Astrocyte (in vitro differentiated cells and primary cell): ENCODE measurements around the gene KCNH3. TPM values are rescaled to one million over a fixed set of nuclear protein-coding genes. Genes with fewer than 3 reads are reported as not detected.
"Not testable (repeated sequence)": the region's sequence is repeated elsewhere in the genome, so short reads cannot be mapped to it uniquely, and the experiment has no call there.

Experiments
- DNase-seq: peaks from one replicate; pipeline ENCODE4 v3.0.0-alpha.2; 2010; ENCODE audit warnings: low read depth
- FAIRE-seq: peaks from 2 replicates; lab custom pipeline; 2011; peaks lifted over from hg19 to GRCh38; lab: Jason Lieb, UNC
- H2AFZ ChIP-seq: 2 replicates; pipeline ENCODE4 v1.6.0; 2012; ENCODE audit warnings: low read depth, low read length, inconsistent platforms
- H3K27ac ChIP-seq: 2 replicates; pipeline ENCODE4 v1.5.1; 2011; ENCODE audit warnings: low read depth, low read length, inconsistent platforms
- H3K27me3 ChIP-seq: 2 replicates; pipeline ENCODE4 v1.6.0; 2011; ENCODE audit warnings: low read length, inconsistent platforms; ENCODE audit not compliant: insufficient read depth
- H3K36me3 ChIP-seq: 2 replicates; pipeline ENCODE4 v1.5.1; 2011; ENCODE audit warnings: low read length, inconsistent platforms; ENCODE audit not compliant: insufficient read depth
- H3K4me1 ChIP-seq: 2 replicates; pipeline ENCODE4 v1.5.1; 2011; ENCODE audit warnings: low read length, inconsistent platforms; ENCODE audit not compliant: insufficient read depth
- H3K4me2 ChIP-seq: 2 replicates; pipeline ENCODE4 v1.6.0; 2012; ENCODE audit warnings: low read length, inconsistent platforms
- H3K4me3 ChIP-seq: 2 replicates; pipeline ENCODE4 v1.5.1; 2011; ENCODE audit warnings: low read depth, mild to moderate bottlenecking, low read length, inconsistent platforms; ENCODE audit not compliant: insufficient read depth
- H3K79me2 ChIP-seq: 2 replicates; pipeline ENCODE4 v1.6.0; 2012; ENCODE audit warnings: mild to moderate bottlenecking, low read length, inconsistent platforms; ENCODE audit not compliant: insufficient read depth
- H3K9ac ChIP-seq: 2 replicates; pipeline ENCODE4 v1.6.0; 2012; ENCODE audit warnings: mild to moderate bottlenecking, low read length, inconsistent platforms
- H3K9me3 ChIP-seq: 2 replicates; pipeline ENCODE4 v1.5.1; 2012; ENCODE audit warnings: low read depth, mild to moderate bottlenecking, low read length, inconsistent platforms; ENCODE audit not compliant: insufficient read depth
- H4K20me1 ChIP-seq: 2 replicates; pipeline ENCODE4 v1.6.0; 2012; ENCODE audit warnings: low read length, inconsistent platforms; ENCODE audit not compliant: insufficient read depth
- H3K27ac Mint-ChIP-seq: one replicate; pipeline ENCODE4 v1.8.0; 2021; ENCODE audit warnings: mild to moderate bottlenecking, mixed read lengths; ENCODE audit not compliant: unreplicated experiment
- H3K27me3 Mint-ChIP-seq: one replicate; pipeline ENCODE4 v1.8.0; 2021; ENCODE audit warnings: low read depth, mixed read lengths; ENCODE audit not compliant: unreplicated experiment
- H3K36me3 Mint-ChIP-seq: one replicate; pipeline ENCODE4 v1.8.0; 2021; ENCODE audit warnings: low read depth, mixed read lengths; ENCODE audit not compliant: unreplicated experiment
- H3K4me1 Mint-ChIP-seq: one replicate; pipeline ENCODE4 v1.8.0; 2021; ENCODE audit warnings: low read depth, mixed read lengths; ENCODE audit not compliant: unreplicated experiment
- H3K4me3 Mint-ChIP-seq: one replicate; pipeline ENCODE4 v1.8.0; 2021; ENCODE audit warnings: mild to moderate bottlenecking, moderate library complexity, mixed read lengths; ENCODE audit not compliant: unreplicated experiment
- H3K9me3 Mint-ChIP-seq: one replicate; pipeline ENCODE4 v1.8.0; 2021; ENCODE audit warnings: mild to moderate bottlenecking, mixed read lengths; ENCODE audit not compliant: unreplicated experiment
- CTCF ChIP-seq: IDR thresholded peaks from 2 replicates; pipeline ENCODE4 v1.5.1; 2011; ENCODE audit warnings: low read depth, mild to moderate bottlenecking, inconsistent platforms, low read length, moderate library complexity; ENCODE audit not compliant: insufficient read depth
- EZH2 ChIP-seq: IDR thresholded peaks from 2 replicates; pipeline ENCODE4 v1.6.1; 2012; ENCODE audit warnings: mild to moderate bottlenecking, low read length, inconsistent platforms; ENCODE audit not compliant: insufficient read depth
- total RNA-seq: library from RNA; stranded (reverse); gene quantifications from 2 replicates; pipeline ENCODE4 v1.2.1, GENCODE V29; 2021

Gene KCNH3
- total RNA-seq, 1 donor from 2014 or later = not detected

DNA sequence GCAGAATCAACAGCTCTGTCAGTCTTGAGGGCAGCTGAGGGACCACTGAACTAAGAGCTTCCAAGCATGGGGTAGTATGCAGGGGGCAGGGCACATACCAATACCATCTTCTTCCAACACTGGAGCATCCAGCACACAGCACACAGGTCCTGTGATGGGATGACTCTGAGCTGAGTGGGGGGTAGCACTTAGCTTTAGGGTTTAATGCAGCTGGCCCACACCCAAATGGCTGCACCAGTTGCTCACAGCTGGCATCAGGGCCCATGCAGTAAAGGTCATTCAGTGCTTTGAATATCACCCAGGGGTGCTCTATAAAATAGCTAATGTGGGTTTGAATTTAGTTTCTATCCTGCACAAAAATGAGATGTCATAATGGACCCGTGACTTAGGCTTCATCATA is 64.9 kb downstream of the KCNH3 start:
- no peak for FAIRE-seq
- no peaks in the 10 kb centered on the region for H3K79me2 ChIP-seq
- H3K27me3 ChIP-seq = no peaks in the 10 kb centered on the region
- peaks cover 16% of the 10 kb centered on the region for H3K36me3 Mint-ChIP-seq
- H3K27ac Mint-ChIP-seq = no peak overlapping the region
- H3K4me3 Mint-ChIP-seq = no peak overlapping the region
- H3K9ac ChIP-seq = no peak overlapping the region
- H3K4me3 ChIP-seq = no peak overlapping the region
- H3K4me2 ChIP-seq = no peak overlapping the region
- no peak overlapping the region for H3K27ac ChIP-seq
- TF ChIP-seq CTCF = no peak
- no peak for TF ChIP-seq EZH2
- DNase-seq = no peak
- H3K36me3 ChIP-seq = no peaks in the 10 kb centered on the region
- H2AFZ ChIP-seq = no peak overlapping the region
- peaks cover 4% of the 10 kb centered on the region for H3K9me3 Mint-ChIP-seq
- peaks cover 10% of the 10 kb centered on the region for H3K27me3 Mint-ChIP-seq
- no peaks in the 10 kb centered on the region for H3K4me1 Mint-ChIP-seq
- H3K9me3 ChIP-seq = no peaks in the 10 kb centered on the region
- no peaks in the 10 kb centered on the region for H3K4me1 ChIP-seq
- no peaks in the 10 kb centered on the region for H4K20me1 ChIP-seq

GRCh38 chr12:49604856-49605255 is 66.0 kb downstream of the KCNH3 start:
- peaks cover 13% of the 10 kb centered on the region for H3K27me3 Mint-ChIP-seq
- no peak for FAIRE-seq

DNA sequence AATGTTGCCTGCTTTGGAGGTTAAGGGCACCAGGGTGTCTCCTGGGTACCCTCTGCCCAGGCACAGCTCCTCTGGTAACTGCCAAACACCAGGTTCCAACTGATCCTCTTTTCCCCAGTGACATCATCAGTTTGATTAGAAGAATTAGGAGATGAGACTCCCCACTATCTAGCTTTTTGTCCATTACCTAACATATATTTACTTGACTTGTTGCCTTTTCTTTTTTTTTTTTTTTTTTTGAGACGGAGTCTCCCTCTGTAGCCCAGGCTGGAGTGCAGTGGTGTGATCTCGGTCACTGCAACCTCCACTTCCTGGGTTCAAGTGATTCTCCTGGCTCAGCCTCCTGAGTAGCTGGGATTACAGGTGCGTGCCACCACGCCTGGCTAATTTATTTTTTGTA is 66.7 kb downstream of the KCNH3 start, which contains the start of gene FAM186B:
TSS of gene FAM186B (minus strand) at position 101 of the 400 bp plus-strand sequence. CDS start 162 bp downstream, outside the sequence.
- H3K4me2 ChIP-seq, FAIRE-seq, H2AFZ ChIP-seq, H3K27me3 ChIP-seq, H3K4me1 ChIP-seq, H3K79me2 ChIP-seq, H3K4me3 Mint-ChIP-seq, H3K4me3 ChIP-seq, H4K20me1 ChIP-seq, H3K9ac ChIP-seq, DNase-seq, H3K9me3 Mint-ChIP-seq, H3K27ac Mint-ChIP-seq, H3K4me1 Mint-ChIP-seq, H3K9me3 ChIP-seq, H3K36me3 ChIP-seq, H3K27ac ChIP-seq, H3K36me3 Mint-ChIP-seq: not testable (repeated sequence)
- H3K27me3 Mint-ChIP-seq = peaks cover 13% of the 10 kb centered on the region

More at GRCh38 chr12:49604856-49605255, 66.0 kb downstream of the KCNH3 start:
- H3K27me3 ChIP-seq = no peaks in the 10 kb centered on the region
- H3K27ac ChIP-seq = no peak overlapping the region
- H3K9me3 Mint-ChIP-seq = peaks cover 4% of the 10 kb centered on the region
- no peaks in the 10 kb centered on the region for H4K20me1 ChIP-seq
- no peak for DNase-seq
- TF ChIP-seq CTCF (no peak), EZH2 (no peak)
- no peak overlapping the region for H3K4me3 Mint-ChIP-seq
- H3K9me3 ChIP-seq = no peaks in the 10 kb centered on the region
- no peaks in the 10 kb centered on the region for H3K4me1 ChIP-seq
- no peak overlapping the region for H3K4me2 ChIP-seq
- no peak overlapping the region for H3K4me3 ChIP-seq
- H3K9ac ChIP-seq = no peak overlapping the region
- no peak overlapping the region for H3K27ac Mint-ChIP-seq
- H2AFZ ChIP-seq = no peak overlapping the region
- H3K36me3 ChIP-seq = no peaks in the 10 kb centered on the region
- peaks cover 2% of the 10 kb centered on the region for H3K4me1 Mint-ChIP-seq
- peaks cover 15% of the 10 kb centered on the region for H3K36me3 Mint-ChIP-seq
- no peaks in the 10 kb centered on the region for H3K79me2 ChIP-seq

Other genes with a start within 250 kb of the KCNH3 start
- not detected in 2 replicates for gene PRPH, start 243.9 kb upstream of the KCNH3 start, total RNA-seq
- 2.2 and 2.7 TPM in 2 replicates for gene TROAP, start 215.8 kb upstream of the KCNH3 start, total RNA-seq
- gene C1QL4, start 201.8 kb upstream of the KCNH3 start, total RNA-seq = 0.09 TPM in 1 of 2 replicates, not detected in the other
- gene DNAJC22, start 192.1 kb upstream of the KCNH3 start, total RNA-seq = 0.34 and 0.52 TPM in 2 replicates
- gene SPATS2, start 171.6 kb upstream of the KCNH3 start, total RNA-seq = 44.0 and 46.3 TPM in 2 replicates
- gene MCRS1, start 29.1 kb downstream of the KCNH3 start, total RNA-seq = 41.3 and 45.2 TPM in 2 replicates
- 0.57 and 0.60 TPM in 2 replicates for gene FAM186B, start 66.6 kb downstream of the KCNH3 start, total RNA-seq
- gene PRPF40B, start 84.5 kb downstream of the KCNH3 start, total RNA-seq = 8.9 and 10.1 TPM in 2 replicates
- 58.4 and 62.9 TPM in 2 replicates for gene FMNL3, start 168.4 kb downstream of the KCNH3 start, total RNA-seq
- 434 and 452 TPM in 2 replicates for gene TMBIM6, start 202.5 kb downstream of the KCNH3 start, total RNA-seq